HepG2 (cell line): ENCODE results near the gene PPM1M. TPM values are rescaled to one million over a fixed set of nuclear protein-coding genes. Genes with fewer than 3 reads are reported as not detected.

Source experiments
- ATF7-NPFF ChIP-seq: sonication (generic); formaldehyde crosslinking; IDR thresholded peaks from 2 replicates; pipeline ENCODE4 v1.8.1; 2023; ENCODE audit warnings: mild to moderate bottlenecking, low read depth, missing genetic modification reagents, moderate library complexity
- CHD2 ChIP-seq: IDR thresholded peaks from 2 replicates; pipeline ENCODE4 v1.6.1; 2011; ENCODE audit warnings: low read depth, low read length, improper control_type of control experiment
- ELF3 ChIP-seq: IDR thresholded peaks from 2 replicates; pipeline ENCODE4 v1.6.1; 2016; ENCODE audit warnings: missing genetic modification reagents, missing compliant biosample characterization
- ESRRA ChIP-seq: sonication (generic); formaldehyde crosslinking; IDR thresholded peaks from 2 replicates; pipeline ENCODE4 v1.5.1; 2020; ENCODE audit warnings: mild to moderate bottlenecking, low read depth, missing genetic modification reagents
- FOXO1 ChIP-seq: sonication (generic); formaldehyde crosslinking; IDR thresholded peaks from 2 replicates; pipeline ENCODE4 v1.4.0; 2020; ENCODE audit warnings: missing genetic modification reagents
- IRX3 ChIP-seq: sonication (generic); formaldehyde crosslinking; IDR thresholded peaks from 2 replicates; pipeline ENCODE4 v1.8.1; 2023; ENCODE audit warnings: mild to moderate bottlenecking, low read depth, missing genetic modification reagents, borderline replicate concordance
- KAT7 ChIP-seq: IDR thresholded peaks from 2 replicates; pipeline ENCODE4 v1.6.1; 2018; ENCODE audit warnings: borderline replicate concordance, missing compliant biosample characterization
- KDM3A ChIP-seq: IDR thresholded peaks from 2 replicates; pipeline ENCODE4 v1.6.1; 2018; ENCODE audit warnings: low read depth, missing compliant biosample characterization
- KLF12 ChIP-seq: sonication (generic); formaldehyde crosslinking; IDR thresholded peaks from 2 replicates; pipeline ENCODE4 v1.4.0; 2020; ENCODE audit warnings: missing genetic modification reagents, borderline replicate concordance
- MYC ChIP-seq: sonication (generic); formaldehyde crosslinking; IDR thresholded peaks from 2 replicates; pipeline ENCODE4 v1.9.0; 2021; ENCODE audit warnings: missing genetic modification reagents, borderline replicate concordance
- MYNN ChIP-seq: sonication (generic); formaldehyde crosslinking; IDR thresholded peaks from 2 replicates; pipeline ENCODE4 v1.4.0; 2020; ENCODE audit warnings: mild to moderate bottlenecking, low read depth, missing genetic modification reagents
- NRL ChIP-seq: sonication (generic); formaldehyde crosslinking; IDR thresholded peaks from 2 replicates; pipeline ENCODE4 v1.5.0; 2020; ENCODE audit warnings: missing genetic modification reagents, mild to moderate bottlenecking, moderate library complexity, borderline replicate concordance
- TGIF2 ChIP-seq: IDR thresholded peaks from 2 replicates; pipeline ENCODE4 v1.6.1; 2016; ENCODE audit warnings: control low read depth, missing compliant biosample characterization
- XRCC5 ChIP-seq: fragments of 200-400 bp; formaldehyde crosslinking; optimal IDR thresholded peaks from 2 replicates; pipeline ENCODE3; 2017; ENCODE audit warnings: mild to moderate bottlenecking, low read length
- ZIK1 ChIP-seq: sonication (generic); formaldehyde crosslinking; IDR thresholded peaks from 2 replicates; pipeline ENCODE4 v1.5.0; 2020; ENCODE audit warnings: mild to moderate bottlenecking, low read depth, missing genetic modification reagents, borderline replicate concordance
- ZNF138 ChIP-seq: sonication (generic); formaldehyde crosslinking; IDR thresholded peaks from 2 replicates; pipeline ENCODE4 v1.5.0; 2020; ENCODE audit warnings: mild to moderate bottlenecking, low read depth, missing genetic modification reagents
- ZNF331 ChIP-seq: sonication (generic); formaldehyde crosslinking; IDR thresholded peaks from 2 replicates; pipeline ENCODE4 v1.4.0; 2020; ENCODE audit warnings: missing genetic modification reagents
- ZNF501 ChIP-seq: sonication (generic); formaldehyde crosslinking; IDR thresholded peaks from 2 replicates; pipeline ENCODE4 v1.5.1; 2020; ENCODE audit warnings: mild to moderate bottlenecking, moderate library complexity, missing genetic modification reagents
- ZNF619 ChIP-seq: sonication (generic); formaldehyde crosslinking; IDR thresholded peaks from 2 replicates; pipeline ENCODE4 v1.4.0; 2020; ENCODE audit warnings: mild to moderate bottlenecking, missing genetic modification reagents
- ZSCAN12 ChIP-seq: sonication (generic); formaldehyde crosslinking; IDR thresholded peaks from 2 replicates; pipeline ENCODE4 v1.9.0; 2021; ENCODE audit warnings: mild to moderate bottlenecking, missing genetic modification reagents
- polyA plus RNA-seq, 8 experiments: library from polyadenylated mRNA; depleted of rRNA in 3 of 8; stranded (reverse) in 7 of 8; unstranded in 1 of 8; fragments of >200 nt; fragmentation: Illumina TruSeq in 4 of 8; extraction: Trizol in 4 of 8; gene quantifications; 2 replicates each; pipeline versions ENCODE4 v1.2.1 to v1.2.3, GENCODE V29; 2011 to 2016; ENCODE audit warnings: low read depth in 4 of 8, missing spikeins in 1 of 8, mixed read lengths in 1 of 8; ENCODE audit not compliant: insufficient read depth in 1 of 8
- total RNA-seq, 5 experiments: library from RNA; depleted of rRNA; stranded (reverse); fragments of >200 nt; fragmentation: Illumina TruSeq; extraction: Trizol; gene quantifications; 2 replicates each; pipeline ENCODE4 v1.2.3, GENCODE V29; 2016; ENCODE audit warnings: low read depth in 1 of 5
- TF ChIP-seq, protein P1 (sequence below): sonication (generic); formaldehyde crosslinking; IDR thresholded peaks from 2 replicates; pipeline ENCODE4 v1.8.0; 2022; ENCODE audit warnings: mild to moderate bottlenecking, missing genetic modification reagents, moderate library complexity
- TF ChIP-seq, protein P2 (sequence below): sonication (generic); formaldehyde crosslinking; IDR thresholded peaks from 2 replicates; pipeline ENCODE4 v1.4.0; 2020; ENCODE audit warnings: missing genetic modification reagents, borderline replicate concordance

PPM1M gene
- total and polyA plus RNA-seq, 2 of the 13 experiments (the other 11 are each of a cell fraction or from before 2014, with no cell fraction given), result 2.5 to 5.9 TPM

DNA sequence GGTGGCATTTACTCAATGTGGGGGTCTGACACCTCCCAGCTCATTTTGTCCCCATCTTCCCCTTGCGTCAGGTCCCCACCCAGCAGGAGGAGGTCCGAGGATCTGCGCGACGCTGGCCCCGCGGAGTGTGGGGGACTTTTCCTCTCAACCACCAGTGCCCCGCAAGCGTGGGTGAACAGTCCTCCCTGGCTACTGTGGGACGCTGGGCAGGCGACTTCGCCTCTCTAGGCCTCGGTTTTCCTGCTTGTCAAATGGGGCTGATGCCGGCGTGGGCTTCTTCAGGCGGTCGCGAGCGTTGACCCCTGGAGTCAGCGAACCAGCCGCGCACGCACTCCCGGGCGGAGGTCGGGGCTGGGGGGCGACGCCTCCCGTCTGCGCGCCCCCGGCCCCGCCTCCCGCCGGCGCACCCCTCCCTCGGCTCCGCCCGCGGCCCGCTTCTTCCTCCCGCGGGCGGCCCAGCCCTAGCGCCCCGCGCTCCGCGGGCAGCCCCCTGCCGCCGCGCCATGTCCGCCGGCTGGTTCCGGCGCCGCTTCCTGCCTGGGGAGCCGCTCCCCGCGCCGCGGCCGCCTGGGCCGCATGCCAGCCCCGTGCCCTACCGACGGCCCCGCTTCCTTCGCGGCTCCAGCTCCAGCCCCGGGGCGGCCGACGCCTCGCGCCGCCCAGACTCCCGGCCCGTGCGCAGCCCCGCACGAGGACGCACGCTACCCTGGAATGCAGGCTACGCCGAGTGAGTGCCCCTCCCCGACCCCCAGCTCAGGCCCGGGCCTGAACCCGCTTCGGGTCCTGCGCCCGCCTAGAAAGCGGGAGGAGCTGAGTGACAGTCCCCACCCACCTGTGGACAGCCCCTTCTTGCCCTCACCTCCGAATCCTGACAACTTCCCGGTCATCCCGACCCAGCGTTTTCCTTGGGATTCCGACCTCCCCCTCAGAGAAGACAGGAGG lies at the start of gene PPM1M (continued):
- TF ChIP-seq ZNF501 (CRISPR knock-in tag), result no peak; the same call in 1 of the 2 replicates
- peak; percentile 49; the same call in 1 of the 2 replicates for TF ChIP-seq ZIK1 (CRISPR knock-in tag)
- no peak for TF ChIP-seq MYNN (CRISPR knock-in tag)
- 0 out of 2 replicates have a peak, but pooled peaks have one; percentile 33 for TF ChIP-seq TGIF2 (CRISPR knock-in tag)
- peak; percentile 93 for TF ChIP-seq ZSCAN12 (CRISPR knock-in tag)
- peak; percentile 62 for TF ChIP-seq MYC (CRISPR knock-in tag)
- 0 out of 2 replicates have a peak, but pooled peaks have one; percentile 37 for TF ChIP-seq KLF12
- no peak for TF ChIP-seq CHD2
- TF ChIP-seq, protein P1, sequence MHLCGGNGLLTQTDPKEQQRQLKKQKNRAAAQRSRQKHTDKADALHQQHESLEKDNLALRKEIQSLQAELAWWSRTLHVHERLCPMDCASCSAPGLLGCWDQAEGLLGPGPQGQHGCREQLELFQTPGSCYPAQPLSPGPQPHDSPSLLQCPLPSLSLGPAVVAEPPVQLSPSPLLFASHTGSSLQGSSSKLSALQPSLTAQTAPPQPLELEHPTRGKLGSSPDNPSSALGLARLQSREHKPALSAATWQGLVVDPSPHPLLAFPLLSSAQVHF (CRISPR knock-in tag), result peak; percentile 62; the same call in 1 of the 2 replicates
- TF ChIP-seq ELF3 (CRISPR knock-in tag), result peak; percentile 57; the same call in 1 of the 2 replicates
- peak; percentile 61; the same call in 1 of the 2 replicates for TF ChIP-seq ESRRA (CRISPR knock-in tag)
- TF ChIP-seq ZNF619 (CRISPR knock-in tag), result no peak
- 0 out of 2 replicates have a peak, but pooled peaks have one; percentile 50 for TF ChIP-seq IRX3 (CRISPR knock-in tag)
- TF ChIP-seq ZNF331 (CRISPR knock-in tag), result 0 out of 2 replicates have a peak, but pooled peaks have one; percentile 33
- no peak for TF ChIP-seq NRL
- TF ChIP-seq KDM3A (CRISPR knock-in tag), result no peak
- peak; percentile 85 for TF ChIP-seq ATF7-NPFF
- no peak for TF ChIP-seq ZNF138 (CRISPR knock-in tag)
- TF ChIP-seq XRCC5, result no peak
- TF ChIP-seq, protein P2, sequence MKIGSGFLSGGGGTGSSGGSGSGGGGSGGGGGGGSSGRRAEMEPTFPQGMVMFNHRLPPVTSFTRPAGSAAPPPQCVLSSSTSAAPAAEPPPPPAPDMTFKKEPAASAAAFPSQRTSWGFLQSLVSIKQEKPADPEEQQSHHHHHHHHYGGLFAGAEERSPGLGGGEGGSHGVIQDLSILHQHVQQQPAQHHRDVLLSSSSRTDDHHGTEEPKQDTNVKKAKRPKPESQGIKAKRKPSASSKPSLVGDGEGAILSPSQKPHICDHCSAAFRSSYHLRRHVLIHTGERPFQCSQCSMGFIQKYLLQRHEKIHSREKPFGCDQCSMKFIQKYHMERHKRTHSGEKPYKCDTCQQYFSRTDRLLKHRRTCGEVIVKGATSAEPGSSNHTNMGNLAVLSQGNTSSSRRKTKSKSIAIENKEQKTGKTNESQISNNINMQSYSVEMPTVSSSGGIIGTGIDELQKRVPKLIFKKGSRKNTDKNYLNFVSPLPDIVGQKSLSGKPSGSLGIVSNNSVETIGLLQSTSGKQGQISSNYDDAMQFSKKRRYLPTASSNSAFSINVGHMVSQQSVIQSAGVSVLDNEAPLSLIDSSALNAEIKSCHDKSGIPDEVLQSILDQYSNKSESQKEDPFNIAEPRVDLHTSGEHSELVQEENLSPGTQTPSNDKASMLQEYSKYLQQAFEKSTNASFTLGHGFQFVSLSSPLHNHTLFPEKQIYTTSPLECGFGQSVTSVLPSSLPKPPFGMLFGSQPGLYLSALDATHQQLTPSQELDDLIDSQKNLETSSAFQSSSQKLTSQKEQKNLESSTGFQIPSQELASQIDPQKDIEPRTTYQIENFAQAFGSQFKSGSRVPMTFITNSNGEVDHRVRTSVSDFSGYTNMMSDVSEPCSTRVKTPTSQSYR (CRISPR knock-in tag), result peak; percentile 30; the same call in 1 of the 2 replicates
- TF ChIP-seq KAT7 (CRISPR knock-in tag), result no peak
- TF ChIP-seq FOXO1 (CRISPR knock-in tag), result 0 out of 2 replicates have a peak, but pooled peaks have one; percentile 14
